ENCODE data around the gene USP53.

DNA sequence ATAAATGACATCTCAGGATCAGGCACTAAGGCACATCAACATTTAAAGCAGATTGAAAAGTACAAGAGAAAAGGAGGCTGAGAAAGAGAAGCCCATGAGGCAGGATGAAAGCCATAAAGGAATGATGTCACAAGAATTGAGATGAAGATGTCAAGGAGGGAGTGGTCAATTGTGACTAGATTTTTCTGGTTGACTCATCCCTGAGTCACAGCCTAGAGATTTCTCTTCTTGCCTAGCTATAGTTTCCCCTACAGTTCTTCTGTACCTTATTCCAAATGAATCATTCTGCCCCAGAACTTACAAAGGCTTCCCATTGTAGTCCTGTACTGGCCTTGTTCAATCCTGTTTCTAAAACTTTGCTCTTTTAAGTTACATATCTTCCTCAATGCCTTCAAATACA, 3.4 kb upstream of the USP53 start:
- TF ChIP-seq, protein P1, sequence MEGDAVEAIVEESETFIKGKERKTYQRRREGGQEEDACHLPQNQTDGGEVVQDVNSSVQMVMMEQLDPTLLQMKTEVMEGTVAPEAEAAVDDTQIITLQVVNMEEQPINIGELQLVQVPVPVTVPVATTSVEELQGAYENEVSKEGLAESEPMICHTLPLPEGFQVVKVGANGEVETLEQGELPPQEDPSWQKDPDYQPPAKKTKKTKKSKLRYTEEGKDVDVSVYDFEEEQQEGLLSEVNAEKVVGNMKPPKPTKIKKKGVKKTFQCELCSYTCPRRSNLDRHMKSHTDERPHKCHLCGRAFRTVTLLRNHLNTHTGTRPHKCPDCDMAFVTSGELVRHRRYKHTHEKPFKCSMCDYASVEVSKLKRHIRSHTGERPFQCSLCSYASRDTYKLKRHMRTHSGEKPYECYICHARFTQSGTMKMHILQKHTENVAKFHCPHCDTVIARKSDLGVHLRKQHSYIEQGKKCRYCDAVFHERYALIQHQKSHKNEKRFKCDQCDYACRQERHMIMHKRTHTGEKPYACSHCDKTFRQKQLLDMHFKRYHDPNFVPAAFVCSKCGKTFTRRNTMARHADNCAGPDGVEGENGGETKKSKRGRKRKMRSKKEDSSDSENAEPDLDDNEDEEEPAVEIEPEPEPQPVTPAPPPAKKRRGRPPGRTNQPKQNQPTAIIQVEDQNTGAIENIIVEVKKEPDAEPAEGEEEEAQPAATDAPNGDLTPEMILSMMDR (IDR thresholded peaks at IDR 0.05): no peak
- no peak for TF ChIP-seq EP300 (IDR thresholded peaks at IDR 0.05)
- TF ChIP-seq POLR2A (IDR thresholded peaks at IDR 0.05; ENCODE audit: low read depth): no peak
- TF ChIP-seq POLR2AphosphoS5 (IDR thresholded peaks at IDR 0.05): peak in 1 of 2 donors; percentile 65
